ENCODE data around the gene CREB3. TPM values are rescaled to one million over a fixed set of nuclear protein-coding genes. Genes with fewer than 3 reads are reported as not detected.

CREB3 gene
- total RNA-seq, 4 donors from 2014 or later, result 33.6 to 45.4 (median 38.6) TPM

- TF ChIP-seq CTCF (IDR thresholded peaks at IDR 0.05; ENCODE audit: low read depth), result no peak
Observed at GRCh38 chr9:35778496-35778895, 46.0 kb downstream of the CREB3 start.

GRCh38 chr9:35781066-35781465 is 48.6 kb downstream of the CREB3 start:
- no peak for TF ChIP-seq CTCF (IDR thresholded peaks at IDR 0.05; ENCODE audit: low read depth)

GRCh38 chr9:35783418-35783817 is 51.0 kb downstream of the CREB3 start:
- no peak for TF ChIP-seq CTCF (IDR thresholded peaks at IDR 0.05; ENCODE audit: low read depth)

Small RNA genes within 50 kb of the gene (small RNA-seq; reads per million reads assigned to genes)
- 0.36 reads per million for gene MIR6853

Other genes with a start within 250 kb of the CREB3 start
- gene RUSC2, start 242.6 kb upstream of the CREB3 start, total RNA-seq, result 10 to 100 TPM; 11.6 to 24.7 (median 13.3) TPM
- gene TESK1, start 127.4 kb upstream of the CREB3 start, total RNA-seq, result 100 to 1,000 TPM in 1 of 4 donors, 10 to 100 TPM in 3; 32.3 to 132 (median 41.0) TPM
- gene CD72, start 114.3 kb upstream of the CREB3 start, total RNA-seq, result 10 to 100 TPM in 1 of 4 donors, 1 to 10 TPM in 3; 1.1 to 37.6 (median 3.9) TPM
- 1 to 10 TPM in 3 of 4 donors, under 1 TPM in 1; 0.82 to 6.6 (median 4.2) TPM for gene SIT1, start 81.7 kb upstream of the CREB3 start, total RNA-seq
- gene RMRP, start 74.6 kb upstream of the CREB3 start, total RNA-seq, result over 10,000 TPM in 2 of 4 donors, 1,000 to 10,000 TPM in 2; 5,303 to 20,573 (median 11,936) TPM
- gene CCDC107, start 74.4 kb upstream of the CREB3 start, total RNA-seq, result 100 to 1,000 TPM in 2 of 4 donors, 10 to 100 TPM in 2; 60.7 to 119 (median 97.2) TPM
- gene ARHGEF39, start 67.5 kb upstream of the CREB3 start, total RNA-seq, result 1 to 10 TPM in 1 of 4 donors, under 1 TPM in 1, not detected in 2; 0.88 to 2.2 TPM
- gene CA9, start 58.7 kb upstream of the CREB3 start, total RNA-seq, result not detected
- 100 to 1,000 TPM in 2 of 4 donors, 10 to 100 TPM in 2; 86.2 to 269 (median 115) TPM for gene TPM2, start 42.7 kb upstream of the CREB3 start, total RNA-seq
- gene TLN1, start 471 bp upstream of the CREB3 start, total RNA-seq, result 100 to 1,000 TPM; 247 to 590 (median 461) TPM
- 100 to 1,000 TPM in 1 of 4 donors, 10 to 100 TPM in 3; 33.7 to 107 (median 41.6) TPM for gene GBA2, start 16.6 kb downstream of the CREB3 start, total RNA-seq
- 10 to 100 TPM; 11.6 to 21.7 (median 13.8) TPM for gene RGP1, start 16.6 kb downstream of the CREB3 start, total RNA-seq
- not detected for gene MSMP, start 21.6 kb downstream of the CREB3 start, total RNA-seq
- 10 to 100 TPM; 15.8 to 36.1 (median 24.3) TPM for gene NPR2, start 58.9 kb downstream of the CREB3 start, total RNA-seq
- 1 to 10 TPM in 2 of 4 donors, under 1 TPM in 2; 0.33 to 1.8 (median 1.0) TPM for gene SPAG8, start 79.6 kb downstream of the CREB3 start, total RNA-seq
- 10 to 100 TPM; 27.7 to 98.1 (median 40.4) TPM for gene HINT2, start 82.4 kb downstream of the CREB3 start, total RNA-seq
- not detected for gene FAM221B, start 96.1 kb downstream of the CREB3 start, total RNA-seq
- gene TMEM8B, start 96.6 kb downstream of the CREB3 start, total RNA-seq, result 10 to 100 TPM in 1 of 4 donors, 1 to 10 TPM in 3; 4.1 to 10.4 (median 5.4) TPM
- gene OR13J1, start 137.7 kb downstream of the CREB3 start, total RNA-seq, result not detected
- gene HRCT1, start 173.5 kb downstream of the CREB3 start, total RNA-seq, result 10 to 100 TPM in 3 of 4 donors, 1 to 10 TPM in 1; 9.5 to 24.4 (median 16.6) TPM
- 10 to 100 TPM in 2 of 4 donors, 1 to 10 TPM in 2; 7.8 to 42.4 (median 12.8) TPM for gene SPAAR, start 176.8 kb downstream of the CREB3 start, total RNA-seq
- gene OR2S2, start 225.5 kb downstream of the CREB3 start, total RNA-seq, result not detected